Hepatocyte (in vitro differentiated cells): ENCODE measurements around the gene NTNG2. TPM values are rescaled to one million over a fixed set of nuclear protein-coding genes. Genes with fewer than 3 reads are reported as not detected.

Experiments used
- DNase-seq: peaks from one replicate; pipeline ENCODE4 v3.0.0-alpha.2; 2016; ENCODE audit warnings: low spot score
- H2AFZ ChIP-seq: fragments of 200-600 bp; sonication (generic); 2 replicates; pipeline ENCODE4 v1.6.0; 2016; ENCODE audit warnings: antibody characterized with exemption, mild to moderate bottlenecking
- H3K27ac ChIP-seq: fragments of 200-600 bp; sonication (generic); 2 replicates; pipeline ENCODE4 v1.5.1; 2016; ENCODE audit warnings: mild to moderate bottlenecking
- H3K27me3 ChIP-seq: fragments of 200-600 bp; sonication (generic); 2 replicates; pipeline ENCODE4 v1.6.1; 2016
- H3K36me3 ChIP-seq: fragments of 200-600 bp; sonication (generic); replicated peaks from 2 replicates; pipeline ENCODE4 v1.5.1; 2016; ENCODE audit warnings: low read depth; ENCODE audit not compliant: insufficient read depth
- H3K4me1 ChIP-seq: fragments of 200-600 bp; sonication (generic); 2 replicates; pipeline ENCODE4 v1.5.1; 2016; ENCODE audit warnings: mild to moderate bottlenecking, moderate library complexity; ENCODE audit not compliant: insufficient read depth
- H3K4me2 ChIP-seq: fragments of 200-600 bp; sonication (generic); 2 replicates; pipeline ENCODE4 v1.6.0; 2016
- H3K4me3 ChIP-seq: fragments of 200-600 bp; sonication (generic); 2 replicates; pipeline ENCODE4 v1.5.1; 2016; ENCODE audit warnings: mild to moderate bottlenecking
- H3K79me2 ChIP-seq: fragments of 200-600 bp; sonication (generic); 2 replicates; pipeline ENCODE4 v1.6.0; 2017; ENCODE audit warnings: mild to moderate bottlenecking
- H3K9me2 ChIP-seq: fragments of 200-600 bp; sonication (generic); replicated peaks from 2 replicates; pipeline ENCODE4 v1.6.0; 2017; ENCODE audit warnings: mild to moderate bottlenecking; ENCODE audit not compliant: insufficient read depth
- H3K9me3 ChIP-seq: fragments of 200-600 bp; sonication (generic); 2 replicates; pipeline ENCODE4 v1.5.1; 2016; ENCODE audit warnings: low read depth, mild to moderate bottlenecking
- H4K20me1 ChIP-seq: fragments of 200-600 bp; sonication (generic); 2 replicates; pipeline ENCODE4 v1.6.0; 2016; ENCODE audit warnings: mild to moderate bottlenecking; ENCODE audit not compliant: insufficient read depth, poor library complexity, severe bottlenecking
- CTCF ChIP-seq: fragments of 200-600 bp; sonication (generic); IDR thresholded peaks from 2 replicates; pipeline ENCODE4 v1.5.1; 2016; ENCODE audit warnings: antibody characterized with exemption, mild to moderate bottlenecking; ENCODE audit not compliant: poor library complexity
- EZH2 ChIP-seq: fragments of 200-600 bp; sonication (generic); IDR thresholded peaks from 2 replicates; pipeline ENCODE4 v1.6.1; 2016; ENCODE audit warnings: antibody characterized with exemption, mild to moderate bottlenecking, borderline replicate concordance
- EZH2phosphoT487 ChIP-seq: fragments of 200-600 bp; sonication (generic); IDR thresholded peaks from one replicate; pipeline ENCODE4 v1.6.1; 2018; ENCODE audit warnings: antibody characterized with exemption, mild to moderate bottlenecking, low read depth, moderate library complexity; ENCODE audit not compliant: unreplicated experiment, severe bottlenecking
- WGBS: methylation state at CpG from one replicate; pipeline ENCODE4 v1.1.6; 2016; ENCODE audit warnings: low lambda C conversion rate; ENCODE audit errors: missing lambda C conversion rate; 5-methylcytosine and 5-hydroxymethylcytosine counted together
- polyA plus RNA-seq: library from polyadenylated mRNA; unstranded; fragments of >200 nt; fragmentation: Nextera tagmentation; extraction: Ambion mirVana; gene quantifications from 2 replicates; pipeline ENCODE4 v1.2.1, GENCODE V29; 2016
- total RNA-seq: library from RNA; depleted of rRNA; stranded (reverse); fragments of >200 nt; gene quantifications from 2 replicates; pipeline ENCODE4 v1.2.3, GENCODE V29; 2014

NTNG2 gene
- total and polyA plus RNA-seq, 2 experiments from 2014 or later = 0.48 to 1.8 TPM

- no peaks in the 10 kb centered on the region for H3K36me3 ChIP-seq
- H3K9me3 ChIP-seq = no peaks in the 10 kb centered on the region
- DNase-seq = no peak
- H3K4me2 ChIP-seq = no peak overlapping the region
- H3K27ac ChIP-seq = no peak overlapping the region
- H2AFZ ChIP-seq = no peak overlapping the region
- 80% methylated on average over 8 of the region's 8 CpGs for WGBS
- H3K9me2 ChIP-seq = no peaks in the 10 kb centered on the region
- peaks cover 3% of the 10 kb centered on the region for H3K4me1 ChIP-seq
- no peaks in the 10 kb centered on the region for H4K20me1 ChIP-seq
- no peak overlapping the region for H3K4me3 ChIP-seq
- no peak for TF ChIP-seq EZH2
- TF ChIP-seq CTCF = no peak
- no peak for TF ChIP-seq EZH2phosphoT487
- H3K27me3 ChIP-seq = peaks cover 57% of the 10 kb centered on the region
- no peaks in the 10 kb centered on the region for H3K79me2 ChIP-seq
These were observed 6.5 kb downstream of the NTNG2 start for GRCh38 chr9:132168347-132168746.

GRCh38 chr9:132168851-132169250, 7.0 kb downstream of the NTNG2 start:
- no peaks in the 10 kb centered on the region for H3K36me3 ChIP-seq
- no peaks in the 10 kb centered on the region for H3K4me1 ChIP-seq
- no peak for TF ChIP-seq CTCF
- no peak for TF ChIP-seq EZH2
- TF ChIP-seq EZH2phosphoT487 = no peak
- no peak overlapping the region for H3K27ac ChIP-seq
- H3K27me3 ChIP-seq = peaks cover 52% of the 10 kb centered on the region
- no peaks in the 10 kb centered on the region for H4K20me1 ChIP-seq
- no peak overlapping the region for H2AFZ ChIP-seq
- H3K79me2 ChIP-seq = no peaks in the 10 kb centered on the region
- no peaks in the 10 kb centered on the region for H3K9me3 ChIP-seq
- no peaks in the 10 kb centered on the region for H3K9me2 ChIP-seq
- no peak for DNase-seq
- WGBS = 89% methylated on average over 7 of the region's 7 CpGs
- no peak overlapping the region for H3K4me2 ChIP-seq
- no peak overlapping the region for H3K4me3 ChIP-seq

DNA sequence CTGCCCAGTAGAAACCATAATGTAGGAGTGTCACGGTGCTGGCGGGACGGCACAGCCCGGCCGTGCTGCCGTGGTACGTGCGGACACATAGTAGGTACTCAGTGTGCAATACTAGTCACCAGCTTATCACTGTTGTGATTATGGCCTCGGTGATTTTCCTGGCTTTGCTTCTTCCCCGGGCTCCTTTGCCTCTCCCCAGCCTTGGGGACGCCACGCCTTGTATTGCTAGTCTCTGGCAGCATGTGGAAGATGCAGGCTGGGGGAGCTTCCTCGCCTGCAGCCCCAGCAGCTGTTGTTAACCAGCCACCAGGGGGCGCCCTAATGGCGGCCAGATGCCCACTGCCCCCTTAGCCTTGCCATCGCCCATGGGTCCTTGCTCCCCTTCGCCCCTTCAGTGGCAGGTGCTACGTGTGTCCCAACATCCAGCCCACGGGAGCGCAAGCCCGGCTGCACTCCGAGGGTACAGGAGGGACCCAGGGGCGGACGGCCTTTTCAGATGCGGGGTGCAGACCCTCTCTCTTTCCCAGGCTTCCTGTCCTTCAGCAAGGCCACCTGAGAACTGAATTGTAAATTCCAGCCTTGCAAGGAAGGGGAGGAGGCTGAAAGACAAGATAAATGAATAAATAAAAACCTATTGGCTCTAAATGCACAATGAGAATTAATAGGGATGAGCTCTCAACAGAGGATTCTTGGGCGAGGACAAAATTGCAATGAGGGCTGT, 8.0 kb downstream of the NTNG2 start:
- no peak overlapping the region for H3K4me2 ChIP-seq
- no peak overlapping the region for H3K4me3 ChIP-seq
- peaks cover 42% of the 10 kb centered on the region for H3K27me3 ChIP-seq
- WGBS = 51% methylated on average over 26 of the region's 26 CpGs
- no peaks in the 10 kb centered on the region for H3K79me2 ChIP-seq
- no peak overlapping the region for H2AFZ ChIP-seq
- no peaks in the 10 kb centered on the region for H4K20me1 ChIP-seq
- H3K27ac ChIP-seq = no peak overlapping the region
- no peaks in the 10 kb centered on the region for H3K36me3 ChIP-seq
- no peaks in the 10 kb centered on the region for H3K9me2 ChIP-seq
- no peaks in the 10 kb centered on the region for H3K4me1 ChIP-seq
- TF ChIP-seq EZH2phosphoT487 = no peak
- TF ChIP-seq EZH2 = no peak
- peak; percentile 69 for TF ChIP-seq CTCF
- DNase-seq = peak; percentile 68
- H3K9me3 ChIP-seq = no peaks in the 10 kb centered on the region
